Lower leg skin (tissue), 3 donors: ENCODE measurements around the gene EFCAB12.

Experiments
- CTCF ChIP-seq, 3 donors: fragments of 450-650 bp; IDR thresholded peaks; one replicate each; pipeline ENCODE4 v1.5.1; 2016; ENCODE audit warnings: antibody characterized with exemption in 3 of 3, mild to moderate bottlenecking in 3 of 3, moderate library complexity in 2 of 3
- POLR2A ChIP-seq, 2 donors: fragments of 450-650 bp; IDR thresholded peaks; one replicate each; pipeline ENCODE4 v1.6.1; 2016 to 2017; ENCODE audit warnings: antibody characterized with exemption in 2 of 2, mild to moderate bottlenecking in 1 of 2, moderate library complexity in 1 of 2

GRCh38 chr3:129445471-129445870 lies 17.0 kb upstream of the EFCAB12 start:
- no peak for TF ChIP-seq CTCF (IDR thresholded peaks at IDR 0.05)
- no peak for TF ChIP-seq POLR2A (IDR thresholded peaks at IDR 0.05)
